Heart left ventricle (tissue), 16 donors: Measurements from ENCODE around the gene RPL32. TPM values are rescaled to one million over a fixed set of nuclear protein-coding genes. Genes with fewer than 3 reads are reported as not detected.

Experiments used
- ATAC-seq, 4 donors: fragments of 200-7000 bp; cut with Tn5 transposase; one replicate each; pipeline ENCODE4 v1.9.1; 2020 to 2022; ENCODE audit warnings: moderate library complexity in 4 of 4, mild to moderate bottlenecking in 3 of 4, moderate number of reproducible peaks in 1 of 4
- DNase-seq, 5 donors: peaks; one replicate each; pipeline ENCODE4 v3.0.0-alpha.2; 2020
- H3K27ac ChIP-seq, 12 donors: fragments of 200-600 bp; sonication (generic) in 4 of 12; one replicate each; pipeline versions ENCODE4 v1.5.0 to v1.8.0; 2016 to 2022; ENCODE audit warnings: mild to moderate bottlenecking in 2 of 12
- H3K27me3 ChIP-seq, 9 donors: fragments of 200-600 bp; sonication (generic) in 2 of 9; one replicate each; pipeline versions ENCODE4 v1.5.1 to v1.8.0; 2016 to 2022; ENCODE audit warnings: mild to moderate bottlenecking in 3 of 9
- H3K36me3 ChIP-seq, 9 donors: fragments of 200-600 bp; sonication (generic) in 2 of 9; one replicate each; pipeline versions ENCODE4 v1.5.0 to v1.8.0; 2018 to 2022; ENCODE audit warnings: mild to moderate bottlenecking in 2 of 9
- H3K4me1 ChIP-seq, 12 donors: fragments of 200-600 bp; sonication (generic) in 4 of 12; one replicate each; pipeline versions ENCODE4 v1.5.0 to v1.8.0; 2016 to 2022; ENCODE audit warnings: mild to moderate bottlenecking in 3 of 12
- H3K4me3 ChIP-seq, 12 donors: fragments of 200-600 bp; sonication (generic) in 4 of 12; one replicate each; pipeline versions ENCODE4 v1.5.0 to v1.8.0; 2017 to 2022; ENCODE audit warnings: mild to moderate bottlenecking in 9 of 12, moderate library complexity in 4 of 12
- H3K9me3 ChIP-seq, 12 donors: fragments of 200-600 bp; sonication (generic) in 4 of 12; one replicate each; pipeline versions ENCODE4 v1.5.0 to v1.8.0; 2016 to 2022; ENCODE audit warnings: mild to moderate bottlenecking in 1 of 12
- CTCF ChIP-seq, 12 donors: fragments of 200-600 bp; sonication (generic) in 4 of 12; IDR thresholded peaks; one replicate each; pipeline versions ENCODE4 v1.5.0 to v1.8.0; 2018 to 2022; ENCODE audit warnings: antibody characterized with exemption in 12 of 12, mild to moderate bottlenecking in 5 of 12
- POLR2A ChIP-seq, 2 donors: fragments of 450-650 bp; IDR thresholded peaks; one replicate each; pipeline ENCODE4 v1.6.1; 2017; ENCODE audit warnings: antibody characterized with exemption in 2 of 2, mild to moderate bottlenecking in 2 of 2, moderate library complexity in 2 of 2
- WGBS, 4 donors: extraction: QIAGEN DNeasy Blood & Tissue Kit in 2 of 4; methylation state at CpG; one replicate each; pipeline versions ENCODE4 v1.1.5 to v1.1.7; 2013 to 2018; 5-methylcytosine and 5-hydroxymethylcytosine counted together
- intact Hi-C, 10 donors: fragments of 100-400 bp; cut with DNase I; formaldehyde crosslinking; loops; one replicate each; pipeline versions ENCODE4 v1.11.1 to v1.14.2; 2022
- polyA plus RNA-seq, 2 donors: library from polyadenylated mRNA; stranded (reverse); fragments of 200-250 nt; gene quantifications; one replicate each; pipeline ENCODE4 v1.2.3, GENCODE V29; 2013
- total RNA-seq, 9 donors: library from RNA; depleted of rRNA in 2 of 9; stranded (reverse); fragments of >200 nt in 2 of 9; fragmentation: NEBNext Ultra II Directional in 3 of 9; extraction: Animal tissue kit (Norgen Biotek cat#: 25700) in 3 of 9; gene quantifications; one replicate each; pipeline versions ENCODE4 v1.1.0 to v1.2.4, GENCODE V29; 2016 to 2023
- donor health status: ischemic (EF 13 %, LVEDD 7.1; RV severe dilation, severe dysfunction).
- donor health status: healthy with polysubstance abuse.
- donor health status: DM: no; HTN: yes; CAD: no.
- donor health status: DM: no; HTN: no; CAD: no.
- donor health status: ischemic (EF 25% LVEDD 6.9; RV normal size, moderate dysfunction).
- donor health status: ischemic (EF 25% LVEDD 5.7; RV mildly dilated, moderate dysfunction).
- donor health status: healthy.
- donor health status: DM: yes; HTN: yes; CAD: no.
- donor health status: ischemic (EF 35%, LVEDD 5.7; RV mildly dilated, moderate dysfunction).
- donor health status: nonischemic (EF 11% LVEDD 7.7; RV severe dilation, severe dysfunction).
- donor health status: DM: yes; HTN: yes; CAD: no.
- donor health status: PGD.
- donor health status: ischemic (EF 29% LVEDD 5.4; RV normal size, mild dysfunction).
- donor health status: nonischemic (EF 23%, LVEDD 6.1; RV moderate dilation, normal function).

Gene RPL32
- total and polyA plus RNA-seq, 11 donors, result 377 to 1,620 (median 997) TPM

- DNase-seq, result peak in 4 of 5 donors; percentile 35 to 73 (median 56)
- Histone ChIP-seq H3K36me3 (no peaks in the 10 kb centered on the region), H3K9me3 (peaks cover 0 to under 1% (median 0%) of the 10 kb centered on the region in 12 donors), H3K27ac (no peak overlapping the region), H3K4me1 (peaks cover 0 to 17% (median 10%) of the 10 kb centered on the region in 12 donors), H3K27me3 (peaks cover 0 to 13% (median 0%) of the 10 kb centered on the region in 9 donors), H3K4me3 (no peak overlapping the region)
- WGBS, 4 donors, result 67 to 77% (median 69%) methylated on average over 9 of the region's 9 CpGs
- no peak for TF ChIP-seq CTCF (IDR thresholded peaks at IDR 0.05)
- TF ChIP-seq POLR2A (IDR thresholded peaks at IDR 0.05), result no peak
- intact Hi-C loops, result loop anchor here in 2 of 10 donors (10.0 kb wide), 2 partner anchors 584 to 956 kb away; no protein-coding TSS in a partner anchor
- ATAC-seq, result peak in 1 of 4 donors; percentile 12
Observed at GRCh38 chr3:12870942-12871341, 29.6 kb upstream of the RPL32 start.

DNA sequence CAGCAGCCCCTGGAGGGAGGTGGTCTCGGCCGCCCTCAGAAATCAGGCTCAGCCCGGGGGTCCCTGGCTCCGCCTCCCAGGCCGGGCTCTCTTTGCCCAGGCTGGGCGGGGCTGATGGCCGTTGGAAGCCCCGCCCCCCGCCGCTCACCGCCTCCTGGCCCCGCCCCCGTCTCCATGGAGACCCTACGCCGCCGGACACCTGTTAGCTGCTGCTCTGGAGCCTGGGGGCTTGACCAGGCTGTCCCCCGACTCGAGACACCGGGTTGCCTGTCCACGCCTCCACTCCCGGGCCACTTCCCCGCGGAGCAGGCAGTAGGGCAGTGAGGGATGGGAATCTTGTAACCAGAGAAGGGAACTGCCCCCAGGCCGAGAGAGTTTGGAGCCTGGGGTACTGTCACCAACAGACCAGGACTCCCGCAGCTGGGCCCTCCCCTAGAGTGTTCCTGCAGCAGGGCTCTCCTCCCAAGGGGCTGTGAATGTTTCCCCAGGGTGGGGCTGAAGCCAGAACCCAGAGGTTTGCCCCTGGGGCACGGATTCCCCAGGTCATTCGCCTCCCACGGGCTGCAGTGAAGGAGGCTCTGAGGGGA is 27.8 kb upstream of the RPL32 start:
- Histone ChIP-seq H3K4me3 (peak overlapping the region in 9 of 12 donors; percentile 1 to 47 (median 26)), H3K27me3 (peaks cover 0 to 13% (median 0%) of the 10 kb centered on the region in 9 donors), H3K36me3 (no peaks in the 10 kb centered on the region), H3K4me1 (peaks cover 0 to 13% (median 8%) of the 10 kb centered on the region in 12 donors), H3K9me3 (peaks cover 0 to 11% (median 5%) of the 10 kb centered on the region in 12 donors), H3K27ac (no peak overlapping the region)
- 18 to 38% (median 27%) methylated on average over 5 to 28 of the region's 28 CpGs for WGBS, 4 donors
- ATAC-seq, result peak; percentile 15 to 82 (median 54)
- TF ChIP-seq CTCF (IDR thresholded peaks at IDR 0.05) (no peak), POLR2A (IDR thresholded peaks at IDR 0.05) (no peak)
- peak; percentile 30 to 72 (median 57) for DNase-seq
- intact Hi-C loops, result loop anchor here in 9 of 10 donors (2.0 to 10.0 kb wide), 7 partner anchors 22 to 786 kb away; no protein-coding TSS in a partner anchor

- peaks cover 0 to 13% (median 8%) of the 10 kb centered on the region in 12 donors for H3K4me1 ChIP-seq
- H3K9me3 ChIP-seq, result peaks cover 0 to 11% (median 5%) of the 10 kb centered on the region in 12 donors
- intact Hi-C loops, result loop anchor here in 9 of 10 donors (1.0 to 10.0 kb wide), 10 partner anchors 22 to 786 kb away; no protein-coding TSS in a partner anchor
- WGBS, 4 donors, result 34 to 40% (median 37%) methylated on average over 30 to 45 of the region's 45 CpGs
- H3K36me3 ChIP-seq, result no peaks in the 10 kb centered on the region
- DNase-seq (peak; percentile 85 to 90 (median 86)), ATAC-seq (peak; percentile 83 to 96 (median 94))
- peak overlapping the region in 9 of 12 donors; percentile 1 to 47 (median 26) for H3K4me3 ChIP-seq
- peaks cover 0 to 13% (median 0%) of the 10 kb centered on the region in 9 donors for H3K27me3 ChIP-seq
- TF ChIP-seq CTCF (IDR thresholded peaks at IDR 0.05), result peak; percentile 80 to 98 (median 92)
- TF ChIP-seq POLR2A (IDR thresholded peaks at IDR 0.05), result no peak
- H3K27ac ChIP-seq, result peak overlapping the region in 1 of 12 donors; percentile 25
Observed at GRCh38 chr3:12868039-12869034, 27.0 kb upstream of the RPL32 start.
